Left lung (tissue), 10 donors: ENCODE data around the gene LOXL3. TPM values are rescaled to one million over a fixed set of nuclear protein-coding genes. Genes with fewer than 3 reads are reported as not detected.

Source experiments
- ATAC-seq: fragments of 200-7000 bp; cut with Tn5 transposase; one replicate; pipeline ENCODE4 v1.9.1; 2020; ENCODE audit warnings: moderate library complexity
- DNase-seq, 4 donors: peaks; one replicate each; pipeline ENCODE4 v3.0.0-alpha.2; 2013 to 2020
- H3K27ac ChIP-seq, 2 donors: fragments of 200-600 bp; sonication (generic) in 1 of 2; one replicate each; pipeline versions ENCODE4 v1.5.0 to v1.8.0; 2020 to 2021
- H3K27me3 ChIP-seq, 2 donors: fragments of 200-600 bp; sonication (generic) in 1 of 2; one replicate each; pipeline versions ENCODE4 v1.5.0 to v1.8.0; 2020 to 2021
- H3K36me3 ChIP-seq, 2 donors: fragments of 200-600 bp; sonication (generic) in 1 of 2; one replicate each; pipeline versions ENCODE4 v1.5.0 to v1.8.0; 2020 to 2021
- H3K4me1 ChIP-seq, 2 donors: fragments of 200-600 bp; one replicate each; pipeline ENCODE4 v1.8.0; 2021
- H3K4me3 ChIP-seq, 2 donors: fragments of 200-600 bp; sonication (generic) in 1 of 2; one replicate each; pipeline versions ENCODE4 v1.5.0 to v1.8.0; 2020 to 2021; ENCODE audit warnings: mild to moderate bottlenecking in 1 of 2
- H3K9me3 ChIP-seq, 2 donors: fragments of 200-600 bp; sonication (generic) in 1 of 2; one replicate each; pipeline versions ENCODE4 v1.5.0 to v1.8.0; 2020 to 2021
- CTCF ChIP-seq, 2 donors: fragments of 200-600 bp; sonication (generic) in 1 of 2; IDR thresholded peaks; one replicate each; pipeline versions ENCODE4 v1.5.0 to v1.8.0; 2021; ENCODE audit warnings: antibody characterized with exemption in 2 of 2
- intact Hi-C, 2 donors: fragments of 100-400 bp; cut with DNase I; formaldehyde crosslinking; loops; one replicate each; pipeline versions ENCODE4 v1.11.2 to v1.14.2; 2022
- polyA plus RNA-seq, 6 donors: library from polyadenylated mRNA; unstranded; fragments of 120-200 nt; gene quantifications; one replicate each; pipeline ENCODE4 v1.2.1, GENCODE V29; 2013; ENCODE audit not compliant: insufficient read length in 6 of 6
- total RNA-seq, 2 donors: library from RNA; stranded (reverse); fragmentation: NEBNext Ultra II Directional; extraction: Animal tissue kit (Norgen Biotek cat#: 25700); gene quantifications; one replicate each; pipeline ENCODE4 v1.2.1, GENCODE V29; 2021
- donor health status: DM: no; HTN: yes; CAD: no.
- donor health status: DM: no; HTN: no; CAD: no.

LOXL3 gene
- total and polyA plus RNA-seq, 8 donors: 8.4 to 12.2 (median 10.0) TPM

GRCh38 chr2:74502147-74502719 is 51.5 kb downstream of the LOXL3 start:
- intact Hi-C loops: no loop called here
- H3K27ac ChIP-seq: peak overlapping the region; percentile 87 to 88

GRCh38 chr2:74501335-74502071 is 52.2 kb downstream of the LOXL3 start:
- intact Hi-C loops: no loop called here
- H3K27me3 ChIP-seq: peaks cover 30 to 72% of the 10 kb centered on the region in 2 donors
- DNase-seq (peak in 1 of 4 donors; percentile 45), ATAC-seq (no peak)
- H3K4me3 ChIP-seq: peak overlapping the region in 1 of 2 donors; percentile 79
- TF ChIP-seq CTCF (IDR thresholded peaks at IDR 0.05): no peak
- H3K9me3 ChIP-seq: no peaks in the 10 kb centered on the region
- peaks cover 38 to 76% of the 10 kb centered on the region in 2 donors for H3K4me1 ChIP-seq
- no peak overlapping the region for H3K27ac ChIP-seq
- H3K36me3 ChIP-seq: peaks cover 0 to 18% of the 10 kb centered on the region in 2 donors

More at GRCh38 chr2:74502147-74502719, 51.5 kb downstream of the LOXL3 start:
- H3K27me3 ChIP-seq: peaks cover 29 to 65% of the 10 kb centered on the region in 2 donors
- peak overlapping the region; percentile 54 to 79 for H3K4me3 ChIP-seq
- peaks cover 0 to 18% of the 10 kb centered on the region in 2 donors for H3K36me3 ChIP-seq
- DNase-seq (peak in 1 of 4 donors; percentile 66), ATAC-seq (peak; percentile 14)
- no peaks in the 10 kb centered on the region for H3K9me3 ChIP-seq
- no peak for TF ChIP-seq CTCF (IDR thresholded peaks at IDR 0.05)
- H3K4me1 ChIP-seq: peaks cover 38 to 81% of the 10 kb centered on the region in 2 donors

GRCh38 chr2:74500578-74500946 is 53.2 kb downstream of the LOXL3 start:
- H3K27me3 ChIP-seq: peaks cover 30 to 72% of the 10 kb centered on the region in 2 donors

GRCh38 chr2:74499940-74500577 is 53.7 kb downstream of the LOXL3 start:
- H3K27me3 ChIP-seq: peaks cover 30 to 72% of the 10 kb centered on the region in 2 donors
- no peak overlapping the region for H3K27ac ChIP-seq
- H3K4me1 ChIP-seq: peaks cover 25 to 62% of the 10 kb centered on the region in 2 donors
- no peaks in the 10 kb centered on the region for H3K9me3 ChIP-seq
- intact Hi-C loops: no loop called here
- ATAC-seq: no peak
- no peak for TF ChIP-seq CTCF (IDR thresholded peaks at IDR 0.05)
- peak overlapping the region in 1 of 2 donors; percentile 53 for H3K4me3 ChIP-seq
- H3K36me3 ChIP-seq: peaks cover 0 to 5% of the 10 kb centered on the region in 2 donors
- peak in 1 of 4 donors; percentile 67 for DNase-seq

More at GRCh38 chr2:74500578-74500946, 53.2 kb downstream of the LOXL3 start:
- intact Hi-C loops: no loop called here
- peaks cover 0 to 10% of the 10 kb centered on the region in 2 donors for H3K36me3 ChIP-seq
- ATAC-seq: no peak
- TF ChIP-seq CTCF (IDR thresholded peaks at IDR 0.05): no peak
- H3K4me3 ChIP-seq: no peak overlapping the region
- H3K9me3 ChIP-seq: no peaks in the 10 kb centered on the region
- peaks cover 30 to 67% of the 10 kb centered on the region in 2 donors for H3K4me1 ChIP-seq
- peak in 1 of 4 donors; percentile 4 for DNase-seq
- no peak overlapping the region for H3K27ac ChIP-seq
